ENCODE results near the gene CUBN.

The CUBN gene

DNA sequence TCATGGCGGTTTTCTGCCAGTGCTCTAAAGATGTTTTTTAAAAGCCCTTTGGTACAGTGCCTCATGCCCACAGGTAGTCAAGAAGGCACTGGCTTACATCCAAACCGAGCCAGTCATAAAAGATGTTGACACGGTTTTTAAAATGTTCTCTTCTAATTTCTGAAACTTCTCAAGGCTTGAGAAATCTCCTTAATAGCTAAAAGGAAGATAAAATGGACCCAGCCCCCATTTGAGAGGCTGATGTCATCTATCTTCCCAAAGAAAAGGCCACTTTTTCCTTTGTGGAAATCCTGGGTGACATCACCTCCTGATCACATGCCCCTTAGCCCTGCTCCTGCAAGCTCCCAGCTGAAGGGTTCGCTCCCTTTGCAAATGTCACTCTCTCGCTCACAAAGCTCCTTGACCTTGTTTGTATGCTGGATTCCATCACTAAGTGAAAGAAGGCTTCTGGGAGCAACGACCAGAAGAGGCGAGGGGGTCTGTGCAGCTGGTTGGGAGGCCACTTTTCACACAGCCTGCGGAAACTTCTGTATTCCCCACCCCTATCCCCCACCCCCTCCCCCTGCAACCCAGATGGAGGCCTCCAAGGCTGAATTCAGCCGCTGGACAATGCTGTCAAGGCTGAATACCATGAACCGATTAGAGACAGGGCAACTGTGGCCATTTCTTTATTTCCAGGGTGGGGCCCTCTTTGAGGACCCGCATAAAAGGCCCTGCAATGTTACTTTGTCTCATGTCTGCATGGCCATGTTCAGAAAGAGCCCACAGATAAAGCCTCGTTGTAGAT, 122.8 kb downstream of the CUBN start:
- no peak for DNase-seq

DNA sequence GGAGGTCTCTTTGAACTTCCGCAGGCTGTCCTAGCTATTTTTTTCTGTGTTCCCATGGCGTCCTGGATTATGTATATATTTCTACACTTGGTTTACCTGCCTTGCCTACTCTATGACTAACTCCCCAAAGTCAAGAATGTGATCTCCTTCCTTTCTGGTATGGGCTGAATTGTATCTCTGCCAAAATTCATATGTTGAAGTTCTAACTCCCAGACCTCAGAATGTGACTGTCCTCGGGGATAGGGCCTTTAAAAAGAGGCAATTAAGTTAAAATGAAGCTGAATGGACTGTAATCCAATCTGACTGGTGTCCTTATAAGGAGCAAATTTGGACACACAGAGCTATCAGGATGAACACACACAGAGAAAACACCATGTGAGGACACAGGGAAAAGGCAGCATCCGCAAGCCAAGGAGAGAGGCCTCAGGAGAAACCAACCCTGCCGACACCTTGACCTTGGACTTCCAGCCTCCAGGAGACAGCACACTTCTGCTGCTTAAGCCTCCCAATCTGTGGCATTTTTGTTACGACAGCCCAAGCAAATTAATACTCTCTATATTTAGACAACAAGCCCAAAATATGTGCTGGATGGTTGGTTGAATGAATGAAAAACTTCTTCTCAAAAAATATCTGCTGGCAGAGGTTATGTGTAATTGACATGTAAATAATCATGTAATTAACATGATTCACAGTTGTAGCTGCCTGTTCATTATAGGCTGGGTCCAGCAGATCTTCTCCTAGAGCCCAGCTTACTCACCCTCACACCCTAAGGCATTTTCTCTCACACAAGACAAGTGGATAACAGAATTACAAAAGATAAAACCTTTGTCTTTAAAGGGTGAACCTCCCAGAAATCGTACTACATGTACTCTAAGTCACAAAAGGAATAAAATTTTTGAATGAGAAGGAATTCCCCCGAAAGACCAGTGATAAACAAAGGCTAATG, 123.7 kb downstream of the CUBN start:
- DNase-seq, result no peak

- no peak for DNase-seq
These were observed 124.7 kb downstream of the CUBN start for GRCh38 chr10:17004801-17005380.

GRCh38 chr10:17003651-17004286, 125.8 kb downstream of the CUBN start:
- no peak for DNase-seq

DNA sequence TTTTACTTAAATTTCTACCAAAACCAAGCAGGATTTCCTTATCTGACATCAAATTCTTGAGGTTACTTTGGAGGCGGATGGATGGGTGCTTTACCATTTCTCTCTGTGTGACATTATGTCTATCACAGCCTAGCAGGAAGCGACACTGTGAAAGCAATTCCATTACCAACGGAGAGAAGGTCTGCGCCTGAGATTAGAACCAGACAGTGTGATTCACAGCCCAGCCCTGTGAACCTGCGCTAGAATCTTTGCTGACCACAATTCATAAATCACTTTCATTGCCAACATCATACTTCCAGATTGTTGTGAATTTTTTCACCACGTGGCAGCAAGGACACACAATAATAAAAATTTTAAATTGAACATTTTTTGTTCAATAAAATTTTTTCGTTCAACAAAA, 126.5 kb downstream of the CUBN start:
- no peak for DNase-seq

GRCh38 chr10:17001961-17002749, 127.5 kb downstream of the CUBN start:
- DNase-seq, result no peak

GRCh38 chr10:17001297-17001744, 128.3 kb downstream of the CUBN start:
- DNase-seq, result no peak

DNA sequence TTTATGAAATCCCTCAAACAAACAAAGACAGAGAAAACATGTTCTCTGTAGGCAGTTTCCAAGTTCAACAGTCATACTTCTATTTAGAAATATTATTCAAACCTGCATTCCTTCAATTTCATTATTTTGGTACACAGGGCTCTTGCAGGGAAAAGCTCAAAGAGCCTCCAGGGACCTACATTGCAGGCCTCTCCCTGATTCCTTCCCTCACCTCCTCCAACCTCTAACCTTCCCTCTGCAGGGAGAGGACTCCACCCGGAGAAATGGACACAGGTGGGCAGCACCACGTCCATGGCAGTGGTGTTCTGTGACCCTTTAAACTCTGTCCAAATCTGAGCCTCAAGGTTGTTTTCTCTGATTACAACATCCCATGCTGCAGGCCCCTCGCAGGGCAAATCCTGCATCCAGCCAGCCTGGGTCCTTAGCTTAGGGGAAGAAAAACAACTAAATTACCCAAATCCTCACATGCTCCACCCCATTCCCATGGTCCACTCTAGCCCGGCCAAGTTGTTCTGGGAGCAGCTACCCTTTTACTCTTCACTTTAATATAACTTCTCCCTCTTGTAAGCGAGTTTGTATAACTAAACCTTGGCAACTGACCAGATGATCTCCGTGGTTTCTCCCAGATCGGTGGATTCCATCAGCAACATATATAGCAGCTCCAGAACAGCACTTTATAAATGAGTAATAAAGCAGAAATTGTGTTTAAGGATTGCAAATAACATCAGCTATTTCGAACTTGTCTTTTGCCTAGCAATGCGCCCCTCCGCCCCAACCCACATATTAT, 129.8 kb downstream of the CUBN start:
- DNase-seq, result no peak

- DNase-seq, result no peak
These were observed 133.1 kb downstream of the CUBN start for GRCh38 chr10:16996530-16996964.

- no peak for DNase-seq
These were observed 133.6 kb downstream of the CUBN start for GRCh38 chr10:16995867-16996529.

- DNase-seq, result no peak
These were observed 136.4 kb downstream of the CUBN start for GRCh38 chr10:16993186-16993585.

- no peak for DNase-seq
These were observed 136.9 kb downstream of the CUBN start for GRCh38 chr10:16992611-16993119.

DNA sequence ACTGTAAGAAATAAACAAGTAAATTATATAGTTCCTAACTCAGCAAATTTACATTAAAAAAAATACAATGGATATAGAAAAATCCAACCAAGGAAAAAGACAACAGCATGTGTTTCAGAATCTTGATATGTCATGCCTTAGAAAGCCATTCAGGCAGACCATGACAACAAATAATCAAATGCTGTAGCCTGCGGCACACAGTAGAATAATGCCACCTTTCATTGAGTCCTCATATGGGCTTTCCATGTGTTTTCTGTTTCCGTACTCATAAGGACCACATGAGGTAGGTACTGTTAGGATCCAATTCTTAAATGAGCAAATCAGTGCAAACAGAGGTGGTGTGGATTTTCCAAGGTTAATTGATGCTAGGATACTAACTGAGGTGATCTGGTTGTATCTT, 138.6 kb downstream of the CUBN start:
- no peak for DNase-seq

DNA sequence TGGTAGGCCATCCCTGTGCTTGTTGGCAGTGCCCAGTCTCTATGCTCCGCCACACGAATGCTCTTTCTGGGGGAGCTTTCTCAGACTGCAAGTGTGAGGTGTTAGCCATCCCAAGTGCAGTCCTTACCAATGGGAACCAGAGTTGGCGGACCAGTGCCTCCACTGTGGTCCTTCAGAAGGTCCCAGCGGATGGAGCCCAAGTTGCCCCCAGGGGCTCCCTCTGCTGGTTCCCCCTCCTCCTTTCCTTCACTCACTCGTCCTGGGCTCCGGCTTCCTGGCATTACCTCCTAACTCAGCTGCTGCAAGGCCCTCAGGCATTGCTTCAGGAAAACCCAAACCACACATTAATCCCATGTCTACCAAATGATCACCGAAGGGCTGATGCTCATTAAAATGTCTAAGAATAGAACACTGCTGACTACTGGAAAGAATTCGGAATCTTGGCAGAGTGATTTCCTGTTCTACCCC, 139.8 kb downstream of the CUBN start:
- DNase-seq, result no peak

DNA sequence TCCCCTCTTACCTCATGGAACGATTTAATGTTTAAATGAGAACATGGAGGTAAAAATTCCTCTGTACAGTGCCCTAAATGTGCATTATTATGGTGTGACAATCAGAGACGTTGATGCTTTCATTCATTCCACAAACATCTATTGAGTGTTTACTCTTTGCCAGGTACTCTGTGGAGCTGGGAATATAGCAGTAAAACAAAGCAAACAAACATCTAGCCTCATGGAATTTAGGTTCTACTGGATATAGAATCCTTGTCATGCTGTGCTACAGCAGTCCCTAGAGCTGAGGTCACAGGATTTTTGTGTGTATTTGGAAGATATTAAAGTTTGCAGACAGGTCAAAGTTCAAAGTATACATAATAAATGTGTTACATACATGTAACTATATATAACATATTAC, 140.7 kb downstream of the CUBN start:
- no peak for DNase-seq

DNA sequence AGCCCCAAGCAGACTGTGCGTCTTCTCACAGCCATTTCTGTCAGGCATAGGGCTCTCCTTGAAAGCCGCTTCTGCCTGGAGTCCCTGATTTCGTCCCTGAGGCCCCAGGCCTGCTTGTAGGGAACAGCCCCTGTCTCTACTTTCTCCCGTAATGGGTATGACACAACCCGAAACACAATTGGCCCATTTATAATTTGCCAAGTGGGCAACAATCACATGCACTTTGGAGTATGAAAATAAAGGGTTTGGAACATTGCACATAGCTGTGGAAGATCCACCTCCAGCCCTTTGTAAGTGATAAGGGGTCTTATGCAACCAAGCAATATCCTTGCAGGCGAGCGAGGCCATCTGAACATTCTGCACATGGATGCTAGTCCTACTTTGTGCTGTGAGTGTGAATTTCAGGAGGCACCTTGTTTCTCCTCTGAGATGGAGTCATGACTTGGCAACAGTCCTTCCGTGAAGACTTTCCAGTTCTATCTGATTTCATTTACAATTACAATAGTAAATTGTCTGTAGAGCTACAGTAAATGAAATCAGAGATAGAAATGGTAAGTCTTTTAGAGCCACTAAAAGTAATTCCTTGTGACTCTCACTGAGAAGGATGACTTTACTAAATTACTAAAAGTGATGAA, 141.5 kb downstream of the CUBN start:
- no peak for DNase-seq

DNA sequence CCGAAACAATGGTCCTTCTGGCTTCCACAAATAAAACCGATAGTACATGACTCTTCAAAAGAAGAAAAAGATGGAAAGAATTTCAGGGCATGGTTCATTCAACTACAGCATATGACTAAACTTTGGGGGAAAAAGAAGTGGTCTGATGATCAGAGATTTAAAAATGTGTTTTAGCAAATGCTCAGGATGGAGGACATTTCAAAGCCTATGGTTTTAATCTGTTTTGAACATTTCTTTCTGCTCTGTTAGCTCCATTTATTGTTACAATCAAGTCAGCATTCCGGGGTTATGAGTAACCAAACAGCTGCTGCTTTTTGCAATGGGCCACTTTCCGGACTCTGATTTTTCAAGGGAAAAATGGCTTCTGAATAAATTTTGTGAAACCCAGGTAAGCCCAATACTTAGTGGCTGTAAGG, 142.4 kb downstream of the CUBN start:
- no peak for DNase-seq

DNA sequence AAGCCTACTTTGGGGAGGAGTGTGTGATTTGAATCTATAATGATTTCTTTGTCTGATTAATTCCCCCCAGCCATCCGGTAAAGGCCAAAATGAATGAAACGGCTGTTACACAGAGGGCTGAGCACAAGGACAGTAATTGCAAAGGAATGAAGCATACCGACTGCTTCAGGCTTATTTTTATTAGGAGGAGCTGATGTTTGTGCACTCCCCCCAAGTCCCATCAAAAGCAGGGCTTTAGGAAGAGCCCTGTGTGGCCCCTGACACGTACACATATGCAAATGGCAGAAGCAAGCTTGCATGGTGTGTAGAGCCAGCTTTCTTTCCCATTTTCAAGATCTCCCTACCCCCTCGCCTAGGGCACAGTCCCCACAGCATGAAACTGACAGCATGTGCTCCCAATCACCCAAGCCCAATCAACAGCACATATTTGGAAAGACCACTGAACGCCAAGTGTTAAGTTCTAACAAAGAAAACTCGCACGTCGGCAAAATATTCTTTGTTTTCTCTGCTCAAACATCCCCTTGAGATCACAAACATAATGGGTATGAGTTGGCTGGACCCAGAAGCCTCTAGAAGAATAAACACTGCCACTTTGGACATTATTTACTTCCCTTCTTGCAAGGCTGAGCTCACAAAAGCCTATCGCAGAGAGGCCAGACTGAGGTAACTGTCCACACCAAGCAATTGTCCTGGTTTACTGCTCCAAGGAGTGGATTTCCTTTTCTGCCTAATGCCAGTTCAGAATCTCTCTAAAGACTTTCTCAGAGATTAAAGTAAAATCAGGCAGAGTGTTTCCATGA, 143.0 kb downstream of the CUBN start:
- DNase-seq, result no peak

DNA sequence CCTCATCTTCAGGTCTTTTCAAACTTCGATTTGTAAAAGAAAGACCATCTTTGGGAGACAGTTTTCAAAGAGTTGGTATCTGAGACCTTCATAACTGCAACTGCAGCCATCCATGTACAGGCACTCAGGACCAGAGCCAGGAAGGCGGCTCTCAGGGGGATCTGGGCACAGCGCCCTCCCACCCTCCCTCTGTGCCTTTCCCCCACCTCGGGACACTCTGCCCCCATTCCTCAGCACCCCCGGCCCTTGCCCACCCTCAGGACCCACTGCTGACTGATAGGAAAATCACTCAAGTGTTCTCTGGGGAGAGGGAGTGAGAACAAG, 143.6 kb downstream of the CUBN start:
- no peak for DNase-seq

All from NCI-H2029 (cell line).